Activated T-cell treated with anti-CD3 and anti-CD28 coated beads for 1 hour (primary cell): ENCODE measurements around the gene TLK1.

Source experiments
- DNase-seq: peaks from one replicate; pipeline ENCODE4 v3.0.0-alpha.2; 2020; ENCODE audit warnings: low read depth

TLK1 gene

GRCh38 chr2:170966648-170967396, 193.9 kb downstream of the TLK1 start:
- no peak for DNase-seq

GRCh38 chr2:170965446-170966225, 195.1 kb downstream of the TLK1 start:
- DNase-seq, result no peak

- no peak for DNase-seq
Measured at GRCh38 chr2:170963386-170963785, 197.3 kb downstream of the TLK1 start.

GRCh38 chr2:170953941-170954340, 206.8 kb downstream of the TLK1 start:
- DNase-seq, result no peak

DNA sequence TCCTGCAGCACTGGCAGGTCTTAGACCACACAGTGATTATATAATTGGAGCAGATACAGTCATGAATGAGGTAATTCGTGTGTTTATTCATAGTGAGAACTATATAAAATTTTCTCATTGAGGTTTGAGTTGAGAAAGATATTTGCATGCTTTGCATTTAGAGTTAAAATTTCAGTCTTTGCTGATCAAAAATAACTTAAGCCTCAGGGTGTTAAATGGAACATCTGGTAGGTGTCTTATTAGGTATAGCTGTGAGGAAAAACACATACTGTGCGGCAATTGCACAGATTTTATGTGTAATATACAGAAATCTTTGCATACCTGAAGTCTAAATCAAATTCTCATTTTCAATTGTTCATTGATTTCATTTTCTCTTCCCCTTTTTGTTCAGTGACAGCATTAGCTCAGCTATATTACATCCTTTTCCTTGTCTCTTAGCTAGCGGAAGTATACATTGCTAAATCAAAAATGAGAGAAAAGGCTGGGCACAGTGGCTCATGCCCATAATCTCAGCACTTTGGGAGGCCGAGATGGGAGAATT, 210.4 kb downstream of the TLK1 start:
- DNase-seq, result no peak

GRCh38 chr2:170949415-170949814, 211.3 kb downstream of the TLK1 start:
- no peak for DNase-seq

DNA sequence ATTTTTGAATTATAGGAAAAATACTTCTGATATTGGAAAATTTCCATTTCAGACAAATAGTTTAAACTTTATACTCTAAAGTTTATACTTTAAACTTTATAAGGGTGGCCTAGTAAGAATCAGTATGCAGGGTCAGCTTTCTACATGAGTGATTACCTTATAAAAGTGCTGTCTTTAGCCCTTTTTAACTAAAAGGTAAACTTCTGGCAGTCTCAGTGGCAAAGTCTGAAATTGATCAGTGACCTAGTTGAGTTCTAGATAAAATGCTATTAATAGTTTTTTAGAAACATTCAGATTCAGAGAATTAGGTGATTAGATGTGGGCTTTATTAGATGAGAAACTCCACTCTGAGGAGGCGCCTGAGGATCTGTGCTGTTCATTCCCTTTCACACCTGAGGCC, 216.1 kb downstream of the TLK1 start:
- no peak for DNase-seq

GRCh38 chr2:170943596-170943995, 217.1 kb downstream of the TLK1 start:
- DNase-seq, result no peak

DNA sequence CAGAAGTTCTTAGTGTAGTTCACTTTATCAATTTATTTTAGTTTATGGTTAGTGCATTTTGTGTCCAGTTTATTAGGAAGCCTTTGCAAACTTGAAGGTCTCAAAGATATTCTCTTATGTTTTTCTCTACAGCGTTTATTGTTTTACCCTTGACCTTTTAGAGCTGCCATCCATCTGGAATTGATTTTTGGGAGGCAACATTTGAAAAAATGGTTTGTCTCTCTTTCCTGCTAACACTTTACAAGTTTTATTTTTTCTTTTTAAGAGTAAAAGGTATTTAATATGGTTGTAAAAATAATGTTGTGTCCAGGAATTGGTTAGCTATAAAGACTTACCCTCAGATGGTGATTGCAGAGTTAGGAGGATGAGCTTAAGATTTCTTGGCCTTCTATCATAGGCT, 217.7 kb downstream of the TLK1 start:
- no peak for DNase-seq

DNA sequence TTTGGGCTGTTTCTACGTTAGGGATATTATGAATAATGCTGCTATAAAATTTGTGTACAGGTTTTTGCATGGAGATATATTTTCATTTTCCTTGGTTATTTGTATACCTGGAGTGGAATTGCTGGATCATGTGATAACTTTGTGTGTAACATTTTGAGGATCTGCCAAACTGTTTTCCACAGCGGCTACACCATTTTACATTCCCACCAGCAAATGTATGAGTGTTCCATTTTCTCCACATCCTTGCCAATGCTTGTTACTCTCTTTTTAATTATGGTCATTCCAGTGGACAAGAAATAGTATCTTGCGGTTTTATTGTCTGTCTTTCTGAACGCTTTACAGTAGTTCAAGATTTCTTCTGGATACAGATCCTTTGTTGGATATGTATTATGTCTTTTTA, 218.1 kb downstream of the TLK1 start:
- no peak for DNase-seq
